ENCODE data around the gene CACFD1. TPM values are rescaled to one million over a fixed set of nuclear protein-coding genes. Genes with fewer than 3 reads are reported as not detected.

The CACFD1 gene
- polyA plus RNA-seq, 1 donor from 2014 or later, result 75.4 TPM

- H3K27me3 ChIP-seq (ENCODE audit: insufficient read depth, low read depth, low read length), result no peaks in the 10 kb centered on the region
- H3K9me2 ChIP-seq (ENCODE audit: insufficient read depth, low read length), result no peaks in the 10 kb centered on the region
- H3K79me2 ChIP-seq (replicated peaks; ENCODE audit: insufficient read depth, low read length), result no peaks in the 10 kb centered on the region
- no peaks in the 10 kb centered on the region for H4K20me1 ChIP-seq (ENCODE audit: insufficient read depth)
- TF ChIP-seq POLR2AphosphoS5 (IDR thresholded peaks at IDR 0.05) (peak; percentile 45), REST (IDR thresholded peaks at IDR 0.05; ENCODE audit: borderline replicate concordance) (peak; percentile 21), EP300 (conservative IDR thresholded peaks at IDR 0.05; ENCODE audit: poor library complexity, severe bottlenecking) (no peak), RAD21 (conservative IDR thresholded peaks at IDR 0.05) (peak; percentile 28), EZH2 (IDR thresholded peaks at IDR 0.05; ENCODE audit: borderline replicate concordance, insufficient read depth, low read length, poor library complexity, severe bottlenecking) (no peak), SMC3 (conservative IDR thresholded peaks at IDR 0.05; ENCODE audit: poor library complexity) (peak; percentile 46), MXI1 (conservative IDR thresholded peaks at IDR 0.05; ENCODE audit: poor library complexity, severe bottlenecking) (peak; percentile 92), TAF1 (IDR thresholded peaks at IDR 0.05; ENCODE audit: low read depth) (peak; percentile 58), CTCF (IDR thresholded peaks at IDR 0.05; ENCODE audit: poor library complexity, severe bottlenecking) (peak; percentile 21)
- H3K9me3 ChIP-seq (ENCODE audit: low read length), result no peaks in the 10 kb centered on the region
- H3K9ac ChIP-seq (ENCODE audit: low read length), result peak within 1 kb of the TSS; percentile 72
- peak within 1 kb of the TSS; percentile 82 for H3K4me2 ChIP-seq (ENCODE audit: low read length)
- no peaks in the 10 kb centered on the region for H3K36me3 ChIP-seq (ENCODE audit: insufficient read depth, low read length)
- H3K4me3 ChIP-seq (ENCODE audit: low read length), result peak within 1 kb of the TSS; percentile 87
- H3F3A ChIP-seq (ENCODE audit: insufficient read depth, low read length, poor library complexity, severe bottlenecking), result no peaks in the 10 kb centered on the region
- peak within 1 kb of the TSS; percentile 95 for H2AFZ ChIP-seq (ENCODE audit: low read depth, low read length)
- peak within 1 kb of the TSS; percentile 39 for H3K27ac ChIP-seq (ENCODE audit: low read length)
These were observed 19.3 kb downstream of the CACFD1 start, which contains the start of gene SLC2A6 for GRCh38 chr9:133478851-133479711. SLC2A6 (minus strand) TSS chr9:133479099; CDS start chr9:133479059, 40 bp downstream.

- H3K27me3 ChIP-seq (ENCODE audit: insufficient read depth, low read depth, low read length), result no peaks in the 10 kb centered on the region
- no peaks in the 10 kb centered on the region for H4K20me1 ChIP-seq (ENCODE audit: insufficient read depth)
- no peaks in the 10 kb centered on the region for H3K79me2 ChIP-seq (replicated peaks; ENCODE audit: insufficient read depth, low read length)
- no peaks in the 10 kb centered on the region for H3K9me2 ChIP-seq (ENCODE audit: insufficient read depth, low read length)
- H3K9me3 ChIP-seq (ENCODE audit: low read length), result no peaks in the 10 kb centered on the region
- no peak overlapping the region for H3K4me2 ChIP-seq (ENCODE audit: low read length)
- H3K9ac ChIP-seq (ENCODE audit: low read length), result no peak overlapping the region
- H3K27ac ChIP-seq (ENCODE audit: low read length), result no peak overlapping the region
- no peaks in the 10 kb centered on the region for H3K36me3 ChIP-seq (ENCODE audit: insufficient read depth, low read length)
- TF ChIP-seq REST (IDR thresholded peaks at IDR 0.05; ENCODE audit: borderline replicate concordance), result no peak
- no peaks in the 10 kb centered on the region for H3F3A ChIP-seq (ENCODE audit: insufficient read depth, low read length, poor library complexity, severe bottlenecking)
- no peak overlapping the region for H3K4me3 ChIP-seq (ENCODE audit: low read length)
- no peak overlapping the region for H2AFZ ChIP-seq (ENCODE audit: low read depth, low read length)
These were observed 23.8 kb downstream of the CACFD1 start for GRCh38 chr9:133483611-133484010.
